AML-193 (cell line): ENCODE measurements around the gene MINDY1.

Source experiments
- DNase-seq, 2 experiments: peaks; one replicate each; lab custom pipeline; 2025; lab: John Stamatoyannopoulos, UW

The MINDY1 gene

GRCh38 chr1:150965605-150966004 lies 41.1 kb downstream of the MINDY1 start:
- DNase-seq: no peak

- DNase-seq: no peak
These were observed 42.6 kb downstream of the MINDY1 start for GRCh38 chr1:150964164-150964489.

- no peak for DNase-seq
These were observed 43.2 kb downstream of the MINDY1 start for GRCh38 chr1:150963321-150964163.

- DNase-seq: no peak
These were observed 44.9 kb downstream of the MINDY1 start for GRCh38 chr1:150961756-150962155.

- DNase-seq: no peak
These were observed 46.1 kb downstream of the MINDY1 start for GRCh38 chr1:150960646-150961045.

GRCh38 chr1:150957666-150958065 lies 49.0 kb downstream of the MINDY1 start:
- no peak for DNase-seq

- DNase-seq: no peak
These were observed 51.4 kb downstream of the MINDY1 start for GRCh38 chr1:150955280-150955679.

GRCh38 chr1:150954708-150955107 lies 52.0 kb downstream of the MINDY1 start:
- no peak for DNase-seq
